PC-9 (cell line): ENCODE data around the gene MYCL.

Source experiments
- CTCF ChIP-seq: fragments of 200-600 bp; sonication (generic); conservative IDR thresholded peaks from 2 replicates; pipeline ENCODE4 v1.6.1; 2017; ENCODE audit warnings: mixed run types, antibody characterized with exemption, mild to moderate bottlenecking, moderate library complexity
- EZH2 ChIP-seq: fragments of 200-600 bp; sonication (generic); IDR thresholded peaks from 2 replicates; pipeline ENCODE4 v1.8.0; 2017; ENCODE audit warnings: antibody characterized with exemption, low read depth

- TF ChIP-seq CTCF (no peak), EZH2 (no peak)
These were observed 11.4 kb downstream of the MYCL start for GRCh38 chr1:39890273-39890672.
